OCI-LY1 (cell line): ENCODE measurements around the gene HMG20A.

ENCODE experiments used
- EZH2 ChIP-seq: fragments of 200-600 bp; sonication (generic), shearing (Covaris generic); IDR thresholded peaks from 2 replicates; pipeline ENCODE4 v1.8.0; 2017; ENCODE audit warnings: borderline replicate concordance, mixed run types, mild to moderate bottlenecking, antibody characterized with exemption, low read length, moderate library complexity, mixed read lengths
- TF ChIP-seq, protein P1 (sequence below): fragments of 200-600 bp; sonication (generic), shearing (Covaris generic); IDR thresholded peaks from 2 replicates; pipeline ENCODE4 v1.5.1; 2017; ENCODE audit warnings: mild to moderate bottlenecking, antibody characterized with exemption, low read length, moderate library complexity, mixed read lengths

DNA sequence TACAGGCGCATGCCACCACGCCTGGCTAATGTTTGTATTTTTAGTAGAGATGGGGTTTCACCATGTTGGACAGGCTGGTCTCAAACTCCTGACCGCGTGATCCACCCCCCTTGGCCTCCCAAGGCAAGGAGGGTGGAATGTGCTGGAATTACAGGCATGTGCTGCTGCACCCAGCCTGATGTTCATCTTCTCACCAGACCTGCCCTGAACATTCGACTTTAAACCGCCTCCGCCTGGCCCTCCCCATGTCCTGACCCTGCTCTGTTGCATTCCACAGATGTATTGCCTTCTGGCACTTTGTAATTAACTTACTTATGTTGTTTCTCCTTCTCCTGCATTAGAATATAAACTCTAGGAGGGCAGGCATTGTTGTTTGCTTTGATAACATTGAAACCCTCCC lies 109.9 kb downstream of the HMG20A start:
- TF ChIP-seq, protein P1, sequence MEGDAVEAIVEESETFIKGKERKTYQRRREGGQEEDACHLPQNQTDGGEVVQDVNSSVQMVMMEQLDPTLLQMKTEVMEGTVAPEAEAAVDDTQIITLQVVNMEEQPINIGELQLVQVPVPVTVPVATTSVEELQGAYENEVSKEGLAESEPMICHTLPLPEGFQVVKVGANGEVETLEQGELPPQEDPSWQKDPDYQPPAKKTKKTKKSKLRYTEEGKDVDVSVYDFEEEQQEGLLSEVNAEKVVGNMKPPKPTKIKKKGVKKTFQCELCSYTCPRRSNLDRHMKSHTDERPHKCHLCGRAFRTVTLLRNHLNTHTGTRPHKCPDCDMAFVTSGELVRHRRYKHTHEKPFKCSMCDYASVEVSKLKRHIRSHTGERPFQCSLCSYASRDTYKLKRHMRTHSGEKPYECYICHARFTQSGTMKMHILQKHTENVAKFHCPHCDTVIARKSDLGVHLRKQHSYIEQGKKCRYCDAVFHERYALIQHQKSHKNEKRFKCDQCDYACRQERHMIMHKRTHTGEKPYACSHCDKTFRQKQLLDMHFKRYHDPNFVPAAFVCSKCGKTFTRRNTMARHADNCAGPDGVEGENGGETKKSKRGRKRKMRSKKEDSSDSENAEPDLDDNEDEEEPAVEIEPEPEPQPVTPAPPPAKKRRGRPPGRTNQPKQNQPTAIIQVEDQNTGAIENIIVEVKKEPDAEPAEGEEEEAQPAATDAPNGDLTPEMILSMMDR = no peak
- no peak for TF ChIP-seq EZH2
